Coronary artery (tissue), 2 donors: Measurements from ENCODE around the gene NDST4.

Experiments used
- DNase-seq: peaks from one replicate; pipeline ENCODE4 v3.0.0-alpha.2; 2017; ENCODE audit warnings: low spot score
- H3K27ac ChIP-seq, 2 donors: fragments of 200-600 bp; sonication (generic); one replicate each; pipeline ENCODE4 v1.5.1; 2016 to 2019
- H3K4me3 ChIP-seq: fragments of 200-600 bp; sonication (generic); 2 replicates; pipeline ENCODE4 v1.5.1; 2016; ENCODE audit warnings: mild to moderate bottlenecking, moderate library complexity
- CTCF ChIP-seq: fragments of 200-600 bp; sonication (generic); IDR thresholded peaks from one replicate; pipeline ENCODE4 v1.5.1; 2019; ENCODE audit warnings: antibody characterized with exemption

NDST4 gene

GRCh38 chr4:115145393-115146160, 32.2 kb upstream of the NDST4 start:
- DNase-seq, result no peak
- Histone ChIP-seq H3K27ac (no peak overlapping the region), H3K4me3 (no peak overlapping the region)
- TF ChIP-seq CTCF, result no peak

- no peak overlapping the region for H3K27ac ChIP-seq
- TF ChIP-seq CTCF, result no peak
- no peak overlapping the region for H3K4me3 ChIP-seq
- no peak for DNase-seq
These were observed 14.6 kb upstream of the NDST4 start for GRCh38 chr4:115128037-115128436.

GRCh38 chr4:115126491-115126890, 13.1 kb upstream of the NDST4 start:
- TF ChIP-seq CTCF, result no peak
- Histone ChIP-seq H3K4me3 (no peak overlapping the region), H3K27ac (no peak overlapping the region)
- no peak for DNase-seq

GRCh38 chr4:115121351-115122043, 8.1 kb upstream of the NDST4 start:
- no peak overlapping the region for H3K27ac ChIP-seq
- no peak for TF ChIP-seq CTCF
- no peak for DNase-seq
- no peak overlapping the region for H3K4me3 ChIP-seq

- no peak for DNase-seq
- no peak overlapping the region for H3K4me3 ChIP-seq
- TF ChIP-seq CTCF, result no peak
- no peak overlapping the region for H3K27ac ChIP-seq
These were observed 6.5 kb upstream of the NDST4 start for GRCh38 chr4:115119804-115120352.

- Histone ChIP-seq H3K4me3 (no peak overlapping the region), H3K27ac (no peak overlapping the region)
- no peak for DNase-seq
- TF ChIP-seq CTCF, result no peak
These were observed 4.2 kb upstream of the NDST4 start for GRCh38 chr4:115117651-115118050.
